Amygdala (tissue), 56 donors: ENCODE results near the gene SNAI3.

Experiments
- DNase-seq, 56 donors: peaks; one replicate each; lab custom pipeline; 2025; lab: John Stamatoyannopoulos, UW

SNAI3 gene

GRCh38 chr16:88706229-88706964 is 20.1 kb upstream of the SNAI3 start, which contains the start of the genes CTU2 and RNF166:
Gene CTU2 (plus strand): TSS chr16:88706503. CDS start chr16:88706531, 28 bp downstream.
Gene RNF166 (minus strand): TSS chr16:88706408. CDS start chr16:88706325, 83 bp downstream.
- peak in 54 of 56 donors; percentile 30 to 91 (median 74) for DNase-seq

GRCh38 chr16:88705801-88706228 is 19.5 kb upstream of the SNAI3 start:
- DNase-seq, result peak in 2 of 56 donors; percentile 25 to 47

GRCh38 chr16:88705076-88705684 is 18.9 kb upstream of the SNAI3 start:
- peak in 18 of 56 donors; percentile 11 to 46 (median 27) for DNase-seq

- DNase-seq, result peak in 37 of 56 donors; percentile 12 to 67 (median 37)
These were observed 17.4 kb upstream of the SNAI3 start for GRCh38 chr16:88703486-88704309.

- DNase-seq, result no peak
These were observed 16.3 kb upstream of the SNAI3 start for GRCh38 chr16:88702371-88703210.

GRCh38 chr16:88701581-88702370 is 15.5 kb upstream of the SNAI3 start:
- DNase-seq, result no peak

- peak in 40 of 56 donors; percentile 3 to 72 (median 44) for DNase-seq
These were observed 14.6 kb upstream of the SNAI3 start for GRCh38 chr16:88700636-88701482.

- no peak for DNase-seq
These were observed 14.0 kb upstream of the SNAI3 start for GRCh38 chr16:88700322-88700635.

GRCh38 chr16:88699180-88699579 is 12.9 kb upstream of the SNAI3 start:
- no peak for DNase-seq

GRCh38 chr16:88698646-88699045 is 12.3 kb upstream of the SNAI3 start:
- no peak for DNase-seq

- DNase-seq, result no peak
These were observed 11.7 kb upstream of the SNAI3 start for GRCh38 chr16:88697831-88698615.

GRCh38 chr16:88697116-88697830 is 11.0 kb upstream of the SNAI3 start:
- no peak for DNase-seq

GRCh38 chr16:88696441-88696840 is 10.1 kb upstream of the SNAI3 start:
- DNase-seq, result no peak

- no peak for DNase-seq
These were observed 9.4 kb upstream of the SNAI3 start for GRCh38 chr16:88695753-88696152.

- no peak for DNase-seq
These were observed 8.9 kb upstream of the SNAI3 start for GRCh38 chr16:88695218-88695617.

- no peak for DNase-seq
These were observed 8.1 kb upstream of the SNAI3 start for GRCh38 chr16:88694221-88695087.
